D721Med (cell line): ENCODE measurements around the gene PITX3.

Experiments
- DNase-seq: peaks from one replicate; pipeline ENCODE4 v3.0.0; 2011; ENCODE audit warnings: low spot score; ENCODE audit not compliant: insufficient read length
- FAIRE-seq: peaks from 2 replicates; lab custom pipeline; 2011; peaks lifted over from hg19 to GRCh38; lab: Jason Lieb, UNC
- TF ChIP-seq, protein P1 (sequence below): IDR thresholded peaks from 2 replicates; pipeline ENCODE4 v1.5.1; 2012; ENCODE audit warnings: mild to moderate bottlenecking, control low read depth; ENCODE audit not compliant: insufficient read depth; ENCODE audit errors: missing control alignments

Gene PITX3

DNA sequence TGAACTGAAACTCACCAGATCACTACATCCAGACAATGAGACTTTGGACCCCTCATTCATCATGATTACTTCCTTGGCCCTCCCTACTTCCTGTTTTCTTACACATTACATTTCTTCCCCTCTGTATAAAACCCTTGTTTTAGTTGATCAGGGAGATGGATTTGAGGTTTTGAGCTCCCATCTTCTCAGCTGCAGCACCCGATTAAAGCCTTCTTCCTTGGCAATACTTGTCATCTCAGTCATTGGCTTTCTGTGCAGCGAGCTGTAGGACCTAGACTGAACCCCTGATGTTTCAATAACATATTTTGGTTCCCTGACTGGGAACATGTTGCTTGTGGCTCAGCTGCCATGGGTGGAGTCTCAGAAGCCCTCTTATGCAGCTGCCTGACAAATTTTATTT, 56.0 kb downstream of the PITX3 start:
- DNase-seq (no peak), FAIRE-seq (no peak)
- TF ChIP-seq, protein P1, sequence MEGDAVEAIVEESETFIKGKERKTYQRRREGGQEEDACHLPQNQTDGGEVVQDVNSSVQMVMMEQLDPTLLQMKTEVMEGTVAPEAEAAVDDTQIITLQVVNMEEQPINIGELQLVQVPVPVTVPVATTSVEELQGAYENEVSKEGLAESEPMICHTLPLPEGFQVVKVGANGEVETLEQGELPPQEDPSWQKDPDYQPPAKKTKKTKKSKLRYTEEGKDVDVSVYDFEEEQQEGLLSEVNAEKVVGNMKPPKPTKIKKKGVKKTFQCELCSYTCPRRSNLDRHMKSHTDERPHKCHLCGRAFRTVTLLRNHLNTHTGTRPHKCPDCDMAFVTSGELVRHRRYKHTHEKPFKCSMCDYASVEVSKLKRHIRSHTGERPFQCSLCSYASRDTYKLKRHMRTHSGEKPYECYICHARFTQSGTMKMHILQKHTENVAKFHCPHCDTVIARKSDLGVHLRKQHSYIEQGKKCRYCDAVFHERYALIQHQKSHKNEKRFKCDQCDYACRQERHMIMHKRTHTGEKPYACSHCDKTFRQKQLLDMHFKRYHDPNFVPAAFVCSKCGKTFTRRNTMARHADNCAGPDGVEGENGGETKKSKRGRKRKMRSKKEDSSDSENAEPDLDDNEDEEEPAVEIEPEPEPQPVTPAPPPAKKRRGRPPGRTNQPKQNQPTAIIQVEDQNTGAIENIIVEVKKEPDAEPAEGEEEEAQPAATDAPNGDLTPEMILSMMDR, result no peak

DNA sequence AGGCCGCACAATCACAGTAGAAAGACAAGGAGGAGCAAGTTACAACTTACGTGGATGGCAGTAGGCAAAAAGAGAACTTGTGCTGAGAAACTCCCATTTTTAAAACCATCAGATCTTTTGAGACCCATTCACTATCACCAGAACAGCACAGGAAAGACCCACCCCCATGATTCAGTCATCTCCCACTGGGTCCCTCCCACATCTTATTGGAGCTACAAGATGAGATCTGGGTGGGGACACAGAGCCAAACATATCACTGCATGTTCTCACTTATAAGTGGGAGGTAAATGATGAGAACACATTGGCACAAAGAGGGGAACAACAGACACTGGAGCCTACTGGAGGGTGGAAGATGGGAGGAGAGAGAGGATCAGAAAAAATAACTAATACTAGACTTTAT, 56.7 kb downstream of the PITX3 start:
- TF ChIP-seq, protein P1, result no peak
- no peak for FAIRE-seq
- DNase-seq, result no peak
